HL-60/S4 (cell line): ENCODE measurements around the gene TBC1D22A.

Experiments used
- in situ Hi-C: fragments of 300-500 bp; cut with MboI; formaldehyde crosslinking; loops from 2 replicates; pipeline ENCODE4 v1.14.3; 2022; ENCODE audit warnings: low sequenced_read_pairs

The TBC1D22A gene

GRCh38 chr22:47218671-47219070, 456.2 kb downstream of the TBC1D22A start:
- in situ Hi-C loops, result no loop called here

DNA sequence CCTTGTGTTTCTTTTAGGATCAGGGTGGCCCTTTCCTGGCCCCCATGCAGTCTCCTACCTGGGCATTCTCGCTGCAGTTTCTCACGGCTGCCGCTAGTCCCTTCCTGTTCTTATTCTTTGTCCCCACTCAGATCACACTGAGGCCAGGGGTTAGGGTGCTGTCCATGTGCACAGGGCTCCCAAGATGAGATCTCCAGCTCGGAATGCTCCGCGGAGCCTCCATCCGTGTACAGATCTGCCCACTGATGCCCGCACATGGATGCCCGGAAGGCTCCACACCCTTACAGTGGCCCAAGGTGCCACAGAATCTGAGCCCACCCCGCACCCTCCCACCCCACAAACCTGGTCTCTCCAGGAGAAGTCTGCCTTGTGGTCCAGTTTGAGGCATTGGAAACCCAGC, 457.3 kb downstream of the TBC1D22A start:
- in situ Hi-C loops, result no loop called here

DNA sequence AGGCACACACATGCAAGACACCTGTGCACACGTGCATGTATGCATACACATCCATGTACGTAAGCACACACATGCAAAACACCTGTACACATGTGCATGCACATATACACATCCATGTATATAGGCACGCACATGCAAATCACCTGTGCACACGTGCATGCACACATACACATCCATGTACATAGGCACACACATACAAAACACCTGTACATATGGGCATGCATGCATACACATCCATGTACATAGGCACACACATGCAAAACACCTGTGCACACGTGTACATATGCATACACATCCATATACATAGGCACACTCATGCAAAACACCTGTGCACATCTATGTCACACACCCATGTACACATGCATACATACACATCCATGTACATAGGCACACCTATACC, 458.3 kb downstream of the TBC1D22A start:
- in situ Hi-C loops, result no loop called here

GRCh38 chr22:47221840-47222615, 459.6 kb downstream of the TBC1D22A start:
- in situ Hi-C loops, result no loop called here
